Esophagus muscularis mucosa (tissue), 4 donors: Measurements from ENCODE around the gene ODF2L.

Experiments
- CTCF ChIP-seq, 3 experiments: fragments of 200-600 bp in 2 of 3; fragments of 450-650 bp in 1 of 3; sonication (generic) in 2 of 3; IDR thresholded peaks; one replicate each; pipeline ENCODE4 v1.5.1; 2017 to 2019; ENCODE audit warnings: antibody characterized with exemption in 3 of 3, mild to moderate bottlenecking in 2 of 3, moderate library complexity in 1 of 3
- EP300 ChIP-seq: sonication (generic); formaldehyde crosslinking; IDR thresholded peaks from one replicate; pipeline ENCODE4 v1.6.1; 2017; ENCODE audit warnings: antibody characterized with exemption
- POLR2A ChIP-seq: fragments of 450-650 bp; IDR thresholded peaks from one replicate; pipeline ENCODE4 v1.6.1; 2017; ENCODE audit warnings: antibody characterized with exemption, moderate library complexity, mild to moderate bottlenecking, low read depth
- POLR2AphosphoS5 ChIP-seq, 2 donors: sonication (generic); formaldehyde crosslinking; IDR thresholded peaks; one replicate each; pipeline ENCODE4 v1.6.1; 2017; ENCODE audit warnings: antibody characterized with exemption in 2 of 2

GRCh38 chr1:86416343-86416742 lies 20.2 kb upstream of the ODF2L start:
- TF ChIP-seq CTCF (IDR thresholded peaks at IDR 0.05) (no peak), POLR2A (no peak), POLR2AphosphoS5 (IDR thresholded peaks at IDR 0.05) (no peak), EP300 (no peak)
